Peyer's patch (tissue), 4 donors: ENCODE results near the gene USP30. TPM values are rescaled to one million over a fixed set of nuclear protein-coding genes. Genes with fewer than 3 reads are reported as not detected.

Experiments used
- DNase-seq, 3 donors: peaks; one replicate each; pipeline ENCODE4 v3.0.0-alpha.2; 2017 to 2019
- H3K27ac ChIP-seq, 4 donors: fragments of 200-600 bp; sonication (generic); one replicate each; pipeline ENCODE4 v1.5.1; 2016 to 2019
- H3K27me3 ChIP-seq, 2 donors: fragments of 200-600 bp; sonication (generic); one replicate each; pipeline ENCODE4 v1.5.1; 2019
- H3K36me3 ChIP-seq, 3 donors: fragments of 200-600 bp; sonication (generic); one replicate each; pipeline ENCODE4 v1.5.1; 2016 to 2019
- H3K4me1 ChIP-seq, 4 donors: fragments of 200-600 bp; sonication (generic); one replicate each; pipeline ENCODE4 v1.5.1; 2016 to 2019
- H3K4me3 ChIP-seq, 4 donors: fragments of 200-600 bp; sonication (generic); 1 replicate in 3 of 4; 2 replicates in 1 of 4; pipeline ENCODE4 v1.5.1; 2016 to 2019; ENCODE audit warnings: mild to moderate bottlenecking in 1 of 4
- H3K9me3 ChIP-seq, 4 donors: fragments of 200-600 bp; sonication (generic); one replicate each; pipeline ENCODE4 v1.5.1; 2016 to 2019; ENCODE audit warnings: mild to moderate bottlenecking in 1 of 4
- POLR2A ChIP-seq, 2 donors: fragments of 450-650 bp; IDR thresholded peaks; one replicate each; pipeline ENCODE4 v1.5.1; 2017; ENCODE audit warnings: antibody characterized with exemption in 2 of 2, mild to moderate bottlenecking in 2 of 2, moderate library complexity in 2 of 2
- total RNA-seq, 4 donors: library from RNA; depleted of rRNA; stranded (reverse); fragments of >200 nt; gene quantifications; one replicate each; pipeline ENCODE4 v1.1.0, GENCODE V29; 2016
- TF ChIP-seq, protein P1 (sequence below), 6 experiments: fragments of 450-650 bp in 4 of 6; fragments of 200-600 bp in 2 of 6; sonication (generic) in 1 of 6; IDR thresholded peaks; one replicate each; pipeline ENCODE4 v1.5.1; 2017 to 2019; ENCODE audit warnings: antibody characterized with exemption in 6 of 6, mild to moderate bottlenecking in 3 of 6, moderate library complexity in 1 of 6

Gene USP30
- total RNA-seq, 4 donors from 2014 or later, result 7.4 to 45.4 (median 34.5) TPM

DNA sequence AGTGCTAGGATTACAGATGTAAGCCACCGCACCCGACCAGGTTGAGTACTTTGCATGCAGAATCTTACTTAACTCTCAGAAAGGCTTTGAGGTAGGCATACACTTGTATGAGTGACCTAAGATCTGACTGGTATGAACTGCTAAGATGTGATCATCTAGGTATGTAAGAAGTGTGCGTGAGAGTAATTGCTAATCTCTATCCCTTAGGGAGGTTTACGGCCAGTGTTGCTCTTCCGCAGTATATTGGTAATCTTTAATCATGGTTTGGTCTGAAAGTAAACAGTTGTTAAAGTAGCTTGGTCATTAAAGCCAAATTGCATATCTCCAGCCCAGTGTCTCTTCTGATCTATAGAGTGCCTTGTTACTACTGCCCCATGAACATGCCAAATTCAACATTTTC lies 52.8 kb downstream of the USP30 start:
- Histone ChIP-seq H3K36me3 (peaks cover 0 to 66% (median 0%) of the 10 kb centered on the region in 3 donors), H3K9me3 (no peaks in the 10 kb centered on the region), H3K27me3 (no peaks in the 10 kb centered on the region), H3K27ac (no peak overlapping the region), H3K4me1 (peaks cover 0 to 2% (median 0%) of the 10 kb centered on the region in 4 donors), H3K4me3 (no peak overlapping the region)
- TF ChIP-seq, protein P1, sequence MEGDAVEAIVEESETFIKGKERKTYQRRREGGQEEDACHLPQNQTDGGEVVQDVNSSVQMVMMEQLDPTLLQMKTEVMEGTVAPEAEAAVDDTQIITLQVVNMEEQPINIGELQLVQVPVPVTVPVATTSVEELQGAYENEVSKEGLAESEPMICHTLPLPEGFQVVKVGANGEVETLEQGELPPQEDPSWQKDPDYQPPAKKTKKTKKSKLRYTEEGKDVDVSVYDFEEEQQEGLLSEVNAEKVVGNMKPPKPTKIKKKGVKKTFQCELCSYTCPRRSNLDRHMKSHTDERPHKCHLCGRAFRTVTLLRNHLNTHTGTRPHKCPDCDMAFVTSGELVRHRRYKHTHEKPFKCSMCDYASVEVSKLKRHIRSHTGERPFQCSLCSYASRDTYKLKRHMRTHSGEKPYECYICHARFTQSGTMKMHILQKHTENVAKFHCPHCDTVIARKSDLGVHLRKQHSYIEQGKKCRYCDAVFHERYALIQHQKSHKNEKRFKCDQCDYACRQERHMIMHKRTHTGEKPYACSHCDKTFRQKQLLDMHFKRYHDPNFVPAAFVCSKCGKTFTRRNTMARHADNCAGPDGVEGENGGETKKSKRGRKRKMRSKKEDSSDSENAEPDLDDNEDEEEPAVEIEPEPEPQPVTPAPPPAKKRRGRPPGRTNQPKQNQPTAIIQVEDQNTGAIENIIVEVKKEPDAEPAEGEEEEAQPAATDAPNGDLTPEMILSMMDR (IDR thresholded peaks at IDR 0.05), result no peak
- TF ChIP-seq POLR2A (IDR thresholded peaks at IDR 0.05), result no peak
- DNase-seq, result no peak

DNA sequence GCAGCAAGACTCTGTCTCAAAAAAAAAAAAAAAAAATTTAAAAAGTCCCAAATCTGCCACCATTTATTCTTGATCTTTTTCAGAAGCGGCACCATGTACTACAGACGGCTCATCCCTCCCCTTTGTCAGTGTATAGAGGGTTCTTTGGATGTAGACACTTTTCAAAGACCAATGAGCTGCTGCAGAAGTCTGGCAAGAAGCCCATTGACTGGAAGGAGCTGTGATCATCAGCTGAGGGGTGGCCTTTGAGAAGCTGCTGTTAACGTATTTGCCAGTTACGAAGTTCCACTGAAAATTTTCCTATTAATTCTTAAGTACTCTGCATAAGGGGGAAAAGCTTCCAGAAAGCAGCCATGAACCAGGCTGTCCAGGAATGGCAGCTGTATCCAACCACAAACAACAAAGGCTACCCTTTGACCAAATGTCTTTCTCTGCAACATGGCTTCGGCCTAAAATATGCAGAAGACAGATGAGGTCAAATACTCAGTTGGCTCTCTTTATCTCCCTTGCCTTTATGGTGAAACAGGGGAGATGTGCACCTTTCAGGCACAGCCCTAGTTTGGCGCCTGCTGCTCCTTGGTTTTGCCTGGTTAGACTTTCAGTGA lies 57.5 kb downstream of the USP30 start:
- TF ChIP-seq, protein P1 (IDR thresholded peaks at IDR 0.05), result no peak
- TF ChIP-seq POLR2A (IDR thresholded peaks at IDR 0.05), result no peak
- H3K27me3 ChIP-seq, result no peaks in the 10 kb centered on the region
- no peaks in the 10 kb centered on the region for H3K9me3 ChIP-seq
- no peak for DNase-seq
- peaks cover 0 to 31% (median under 1%) of the 10 kb centered on the region in 4 donors for H3K4me1 ChIP-seq
- H3K4me3 ChIP-seq, result no peak overlapping the region
- peaks cover 0 to 37% (median 0%) of the 10 kb centered on the region in 3 donors for H3K36me3 ChIP-seq
- H3K27ac ChIP-seq, result peak overlapping the region; percentile 80 to 96 (median 88)

DNA sequence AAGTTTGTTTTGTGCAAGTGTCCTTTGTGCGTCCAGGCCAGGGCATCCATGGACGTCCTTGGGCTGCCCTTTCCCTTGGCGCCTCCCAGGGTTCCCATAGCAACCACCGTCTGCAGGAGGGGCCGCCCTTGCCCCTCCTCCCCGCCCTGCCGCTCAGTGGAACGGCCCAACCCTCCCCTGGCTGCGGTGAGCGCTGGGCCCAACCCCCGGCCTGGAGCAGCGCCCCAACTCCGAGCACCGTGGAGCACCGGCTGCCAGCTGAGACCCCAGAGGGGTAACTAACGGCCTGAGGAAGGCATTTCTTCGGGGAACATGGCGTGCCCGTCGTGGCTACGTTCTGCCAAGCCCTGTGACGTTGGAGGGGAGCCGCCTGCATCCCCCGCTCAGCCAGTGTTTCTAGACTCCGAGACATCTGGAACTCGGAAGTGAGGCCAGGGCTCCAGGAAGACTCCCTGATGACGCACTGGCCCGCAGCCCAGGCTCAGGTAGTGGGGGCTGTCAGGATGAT lies 58.7 kb downstream of the USP30 start:
- H3K4me1 ChIP-seq, result peaks cover 0 to 38% (median 2%) of the 10 kb centered on the region in 4 donors
- TF ChIP-seq POLR2A (IDR thresholded peaks at IDR 0.05), result peak; percentile 90 to 93
- TF ChIP-seq, protein P1 (IDR thresholded peaks at IDR 0.05), result no peak
- peak overlapping the region; percentile 80 to 96 (median 88) for H3K27ac ChIP-seq
- DNase-seq, result peak; percentile 59 to 94 (median 93)
- no peaks in the 10 kb centered on the region for H3K27me3 ChIP-seq
- H3K36me3 ChIP-seq, result peaks cover 0 to 25% (median 0%) of the 10 kb centered on the region in 3 donors
- peak overlapping the region; percentile 46 to 74 (median 54) for H3K4me3 ChIP-seq
- no peaks in the 10 kb centered on the region for H3K9me3 ChIP-seq

DNA sequence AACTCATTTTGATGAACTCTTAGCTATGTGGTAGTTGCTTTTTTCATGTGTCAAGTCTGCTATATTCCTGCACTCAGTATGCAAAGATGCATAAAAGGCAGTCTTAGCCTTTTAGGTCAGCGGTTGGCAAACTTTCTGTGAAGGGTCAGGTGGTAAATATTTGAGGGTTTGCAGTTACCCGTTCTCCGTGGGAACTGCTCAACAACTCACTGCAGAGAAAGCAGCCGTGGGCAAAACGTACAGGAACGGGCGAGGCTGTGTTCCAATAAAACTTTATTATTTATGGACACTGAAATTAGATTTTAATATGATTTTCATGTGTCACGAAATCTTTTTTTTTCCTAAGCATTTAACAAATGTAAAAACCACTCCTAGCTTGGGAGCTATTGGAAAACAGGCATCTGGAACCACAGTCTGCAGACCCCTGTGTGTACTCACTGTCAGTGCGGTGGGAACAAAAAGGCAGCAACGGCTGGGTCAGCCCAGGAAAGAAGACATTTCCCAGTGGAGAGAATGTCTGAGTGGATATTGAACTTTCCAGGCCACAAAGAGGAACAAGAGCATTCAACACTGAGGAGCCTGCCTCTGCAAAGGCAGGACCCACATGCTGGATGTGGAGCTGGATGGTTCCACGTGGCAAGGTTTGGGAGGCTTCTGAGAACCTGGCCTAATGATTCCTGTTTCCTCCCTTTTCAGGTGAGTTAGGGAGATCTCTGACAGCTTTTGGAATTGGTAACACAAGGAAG lies 60.5 kb downstream of the USP30 start:
- Histone ChIP-seq H3K27me3 (no peaks in the 10 kb centered on the region), H3K4me1 (peaks cover 0 to 47% (median 2%) of the 10 kb centered on the region in 4 donors), H3K36me3 (peaks cover 0 to 9% (median 0%) of the 10 kb centered on the region in 3 donors), H3K4me3 (peak overlapping the region in 2 of 4 donors; percentile 1 to 58), H3K9me3 (no peaks in the 10 kb centered on the region), H3K27ac (peak overlapping the region in 2 of 4 donors; percentile 69 to 90)
- TF ChIP-seq POLR2A (IDR thresholded peaks at IDR 0.05), result no peak
- TF ChIP-seq, protein P1 (IDR thresholded peaks at IDR 0.05), result no peak
- peak in 1 of 3 donors; percentile 35 for DNase-seq

DNA sequence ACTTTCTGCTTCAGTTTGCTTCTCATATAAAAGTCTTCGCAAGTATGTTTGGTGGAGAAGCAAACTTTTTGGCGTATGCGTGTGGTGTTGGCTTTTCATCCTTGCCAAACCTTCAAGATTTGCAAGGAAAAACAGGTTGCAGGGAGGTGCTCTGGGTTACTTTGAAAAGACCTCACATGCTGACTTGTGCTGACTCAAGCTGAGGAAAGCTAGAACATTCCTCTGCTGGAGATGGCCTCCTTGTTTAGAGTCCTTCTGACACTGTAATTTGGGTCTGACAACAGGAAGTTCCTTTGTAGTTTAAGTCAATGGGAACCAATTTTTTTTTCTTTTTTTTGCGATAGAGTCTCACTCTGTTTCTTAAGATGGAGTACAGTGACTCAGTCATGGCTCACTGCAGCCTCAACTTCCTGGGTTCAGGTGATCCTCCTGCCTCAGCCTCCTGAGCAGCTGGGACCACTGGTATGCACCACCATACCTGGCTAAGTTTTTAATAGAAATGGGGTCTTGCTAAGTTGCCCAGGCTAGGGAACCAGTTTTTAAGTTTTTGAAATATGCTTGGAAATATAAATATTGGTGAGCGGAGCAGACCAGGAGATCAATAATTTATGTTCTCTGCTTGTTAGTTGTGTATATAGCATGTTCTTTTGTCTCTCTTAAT lies 61.4 kb downstream of the USP30 start:
- Histone ChIP-seq H3K9me3 (no peaks in the 10 kb centered on the region), H3K4me1 (peaks cover 0 to 52% (median 2%) of the 10 kb centered on the region in 4 donors), H3K27me3 (no peaks in the 10 kb centered on the region), H3K4me3 (peak overlapping the region in 2 of 4 donors; percentile 1 to 58), H3K27ac (peak overlapping the region in 3 of 4 donors; percentile 28 to 90 (median 69)), H3K36me3 (peaks cover 0 to under 1% (median 0%) of the 10 kb centered on the region in 3 donors)
- TF ChIP-seq, protein P1 (IDR thresholded peaks at IDR 0.05), result no peak
- no peak for TF ChIP-seq POLR2A (IDR thresholded peaks at IDR 0.05)
- DNase-seq, result peak in 1 of 3 donors; percentile 36
